GM15510 (cell line): ENCODE results near the gene PGBD4.

Source experiments
- POLR2A ChIP-seq: IDR thresholded peaks from 3 replicates; pipeline ENCODE4 v1.6.1; 2011; ENCODE audit warnings: borderline replicate concordance; ENCODE audit not compliant: insufficient read length; ENCODE audit errors: extremely low read depth

Gene PGBD4

DNA sequence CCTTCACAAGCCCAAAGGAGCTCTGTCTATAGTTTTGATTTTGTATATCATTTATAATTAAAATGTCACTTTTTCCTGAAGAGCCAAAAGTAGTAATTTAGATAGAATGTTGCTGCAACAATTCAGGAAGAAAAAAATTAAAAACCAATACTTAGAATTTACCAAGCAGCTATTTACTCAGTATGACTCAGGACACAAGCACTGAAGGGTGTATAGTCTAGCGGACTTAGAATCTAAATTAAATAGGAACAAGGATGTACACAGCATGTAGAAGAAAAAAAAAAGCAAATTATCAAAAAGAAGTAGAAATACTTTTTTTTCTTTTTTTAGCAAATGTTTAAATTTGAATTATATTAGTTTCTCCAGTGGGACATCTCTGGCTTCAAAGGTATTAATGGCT, 31.6 kb downstream of the PGBD4 start:
- no peak for TF ChIP-seq POLR2A

DNA sequence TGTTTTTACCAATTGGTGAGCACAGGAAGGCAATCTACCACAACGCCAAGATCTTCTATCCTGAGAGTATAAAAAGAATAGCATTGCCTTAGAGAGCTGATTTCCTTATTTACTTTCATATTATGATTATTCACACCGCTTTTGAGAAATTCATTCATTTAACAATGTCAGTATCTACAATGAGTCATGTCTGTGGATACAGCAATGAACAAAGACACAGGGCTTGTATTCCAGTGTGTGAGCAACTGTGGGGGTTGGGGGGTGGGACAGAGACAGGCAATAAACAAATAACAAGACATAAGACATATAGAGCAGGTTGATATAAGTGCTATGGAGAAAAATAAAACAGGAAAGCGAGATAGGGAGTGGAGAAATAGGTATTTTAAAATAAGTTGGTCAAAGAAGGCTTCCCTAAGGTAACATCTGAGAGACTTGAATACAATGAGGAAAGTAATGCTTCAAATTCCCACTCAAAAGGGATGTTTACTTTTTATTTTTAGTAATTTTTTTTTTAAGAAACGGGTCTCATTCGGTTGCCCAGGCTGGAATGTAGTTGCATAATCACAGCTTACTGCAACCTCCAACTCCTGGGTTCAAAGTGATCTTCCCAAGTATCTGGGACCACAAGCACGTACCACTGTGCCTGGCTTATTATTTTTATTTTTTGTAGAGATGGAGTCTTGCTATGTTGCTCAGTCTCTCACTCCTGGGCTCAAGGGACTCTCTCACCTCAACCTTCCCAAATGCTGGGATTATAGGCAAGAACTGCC, 45.7 kb downstream of the PGBD4 start:
- TF ChIP-seq POLR2A, result no peak

DNA sequence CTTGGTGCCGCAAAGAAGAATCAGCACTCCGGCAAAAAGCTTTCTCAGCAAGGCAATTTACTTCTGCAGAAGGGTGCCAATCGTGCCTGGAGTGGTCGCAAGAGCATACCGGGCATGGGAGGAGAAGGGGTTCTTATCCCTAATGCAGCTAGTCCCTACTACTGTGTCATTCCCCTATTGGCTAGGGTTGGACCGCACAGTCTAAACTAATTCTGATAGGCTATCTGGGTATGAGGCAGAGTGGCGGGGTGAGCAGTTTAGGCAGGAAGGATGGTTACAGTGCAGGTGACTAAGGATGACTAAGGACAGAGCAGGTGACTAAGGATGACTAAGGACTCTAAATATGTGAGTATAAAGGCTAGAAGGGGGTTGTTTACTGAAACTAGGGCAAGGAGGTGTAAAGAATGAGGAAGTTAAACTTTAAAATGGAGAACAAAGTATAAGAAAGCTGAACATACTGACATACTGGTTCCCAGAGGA, 52.9 kb downstream of the PGBD4 start:
- no peak for TF ChIP-seq POLR2A

DNA sequence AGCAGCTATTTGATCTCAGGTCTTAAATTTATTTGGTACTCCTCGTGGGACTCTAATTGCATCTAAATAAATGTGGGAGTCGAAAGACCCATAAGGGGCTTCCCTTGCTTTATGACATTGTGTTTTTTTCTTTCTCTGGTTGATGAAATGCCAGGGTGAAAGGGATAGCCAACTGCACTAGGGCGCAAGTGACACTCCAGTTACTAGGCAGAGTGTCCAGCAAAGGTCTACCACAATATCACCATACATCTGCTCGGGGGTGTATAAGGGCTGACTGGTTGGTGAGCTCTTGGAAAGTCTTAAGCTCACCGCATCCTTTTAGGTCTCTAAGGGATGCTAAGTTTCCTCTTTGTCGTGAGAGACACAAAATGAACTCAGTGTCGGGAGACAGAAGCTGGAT, 54.0 kb downstream of the PGBD4 start:
- TF ChIP-seq POLR2A, result no peak
